ENCODE measurements around the gene DCP1B.
"Not testable (repeated sequence)": the region's sequence is repeated elsewhere in the genome, so short reads cannot be mapped to it uniquely, and the experiment has no call there.

The DCP1B gene

GRCh38 chr12:1949771-1950470, 54.3 kb downstream of the DCP1B start:
- DNase-seq, result peak; percentile 23
- no peak overlapping the region for H3K18ac ChIP-seq (ENCODE audit: low read length)
- WGBS (ENCODE audit: extremely low coverage, insufficient coverage, low lambda C conversion rate), result no CpG with 5 or more reads among the region's 15 CpGs
- H3K79me1 ChIP-seq (ENCODE audit: low read length), result no peaks in the 10 kb centered on the region
- H3K23ac ChIP-seq (ENCODE audit: low read length), result no peak overlapping the region
- H2BK120ac ChIP-seq (ENCODE audit: low read depth, low read length), result no peak overlapping the region
- no peak overlapping the region for H3K27ac ChIP-seq (ENCODE audit: low read depth, low read length)
- H3K4me3 ChIP-seq (ENCODE audit: low read length), result no peak overlapping the region
- no peak overlapping the region for H2AK5ac ChIP-seq (ENCODE audit: low read length)
- H4K8ac ChIP-seq (ENCODE audit: low read depth, low read length), result no peak overlapping the region
- no peak overlapping the region for H2BK15ac ChIP-seq (replicated peaks; ENCODE audit: low read depth)
- H4K5ac ChIP-seq (ENCODE audit: low read length), result no peak overlapping the region
- H3K4me1 ChIP-seq (ENCODE audit: control insufficient read depth, low read depth, low read length), result no peaks in the 10 kb centered on the region
- no peak overlapping the region for H3K9ac ChIP-seq (ENCODE audit: low read length)
- no peaks in the 10 kb centered on the region for H3K79me2 ChIP-seq (ENCODE audit: control insufficient read depth, insufficient read depth, low read length)
- H3K36me3 ChIP-seq (ENCODE audit: control insufficient read depth, insufficient read depth, low read length), result peaks cover 2% of the 10 kb centered on the region
- no peak overlapping the region for H3K4ac ChIP-seq (ENCODE audit: low read depth, low read length)
- H3K4me2 ChIP-seq (ENCODE audit: low read length), result no peak overlapping the region
- H2BK5ac ChIP-seq (ENCODE audit: low read length), result no peak overlapping the region
- H3K56ac ChIP-seq (ENCODE audit: low read length), result no peak overlapping the region
- H3K27me3 ChIP-seq (ENCODE audit: insufficient read depth, low read length, poor library complexity), result no peaks in the 10 kb centered on the region

- no peaks in the 10 kb centered on the region for H3K79me2 ChIP-seq (ENCODE audit: control insufficient read depth, insufficient read depth, low read length)
- no peaks in the 10 kb centered on the region for H3K4me1 ChIP-seq (ENCODE audit: control insufficient read depth, low read depth, low read length)
- H3K79me1 ChIP-seq (ENCODE audit: low read length), result no peaks in the 10 kb centered on the region
- H3K23ac ChIP-seq (ENCODE audit: low read length), result no peak overlapping the region
- H3K36me3 ChIP-seq (ENCODE audit: control insufficient read depth, insufficient read depth, low read length), result peaks cover 2% of the 10 kb centered on the region
- H3K9ac ChIP-seq (ENCODE audit: low read length), result no peak overlapping the region
- H2BK120ac ChIP-seq (ENCODE audit: low read depth, low read length), result no peak overlapping the region
- no peak overlapping the region for H2BK15ac ChIP-seq (replicated peaks; ENCODE audit: low read depth)
- no peak overlapping the region for H3K18ac ChIP-seq (ENCODE audit: low read length)
- H2BK5ac ChIP-seq (ENCODE audit: low read length), result no peak overlapping the region
- H3K4me2 ChIP-seq (ENCODE audit: low read length), result no peak overlapping the region
- no CpG with 5 or more reads among the region's 11 CpGs for WGBS (ENCODE audit: extremely low coverage, insufficient coverage, low lambda C conversion rate)
- H4K8ac ChIP-seq (ENCODE audit: low read depth, low read length), result no peak overlapping the region
- no peak overlapping the region for H3K27ac ChIP-seq (ENCODE audit: low read depth, low read length)
- H3K27me3 ChIP-seq (ENCODE audit: insufficient read depth, low read length, poor library complexity), result no peaks in the 10 kb centered on the region
- no peak overlapping the region for H3K4me3 ChIP-seq (ENCODE audit: low read length)
- no peak overlapping the region for H2AK5ac ChIP-seq (ENCODE audit: low read length)
- no peak overlapping the region for H4K5ac ChIP-seq (ENCODE audit: low read length)
- no peak for DNase-seq
- H3K4ac ChIP-seq (ENCODE audit: low read depth, low read length), result no peak overlapping the region
- no peak overlapping the region for H3K56ac ChIP-seq (ENCODE audit: low read length)
These were observed 55.4 kb downstream of the DCP1B start for GRCh38 chr12:1948883-1949282.

- Histone ChIP-seq H2BK120ac (ENCODE audit: low read depth, low read length) (no peak overlapping the region), H2BK5ac (ENCODE audit: low read length) (no peak overlapping the region), H4K5ac (ENCODE audit: low read length) (no peak overlapping the region), H2AK5ac (ENCODE audit: low read length) (no peak overlapping the region), H2BK15ac (replicated peaks; ENCODE audit: low read depth) (no peak overlapping the region), H3K36me3 (ENCODE audit: control insufficient read depth, insufficient read depth, low read length) (no peaks in the 10 kb centered on the region), H3K18ac (ENCODE audit: low read length) (no peak overlapping the region), H3K27ac (ENCODE audit: low read depth, low read length) (no peak overlapping the region), H3K79me1 (ENCODE audit: low read length) (no peaks in the 10 kb centered on the region), H3K4ac (ENCODE audit: low read depth, low read length) (no peak overlapping the region), H3K56ac (ENCODE audit: low read length) (no peak overlapping the region), H3K4me2 (ENCODE audit: low read length) (no peak overlapping the region), H3K79me2 (ENCODE audit: control insufficient read depth, insufficient read depth, low read length) (no peaks in the 10 kb centered on the region), H3K23ac (ENCODE audit: low read length) (no peak overlapping the region), H3K4me1 (ENCODE audit: control insufficient read depth, low read depth, low read length) (no peaks in the 10 kb centered on the region), H3K27me3 (ENCODE audit: insufficient read depth, low read length, poor library complexity) (no peaks in the 10 kb centered on the region), H3K9ac (ENCODE audit: low read length) (no peak overlapping the region), H3K4me3 (ENCODE audit: low read length) (no peak overlapping the region), H4K8ac (ENCODE audit: low read depth, low read length) (no peak overlapping the region)
- WGBS (ENCODE audit: extremely low coverage, insufficient coverage, low lambda C conversion rate), result no CpG with 5 or more reads among the region's 1 CpG
- peak; percentile 17 for DNase-seq
These were observed 57.2 kb downstream of the DCP1B start for GRCh38 chr12:1947081-1947480.

GRCh38 chr12:1946296-1946695, 58.0 kb downstream of the DCP1B start:
- no peaks in the 10 kb centered on the region for H3K4me1 ChIP-seq (ENCODE audit: control insufficient read depth, low read depth, low read length)
- H2BK5ac ChIP-seq (ENCODE audit: low read length), result no peak overlapping the region
- no peaks in the 10 kb centered on the region for H3K79me2 ChIP-seq (ENCODE audit: control insufficient read depth, insufficient read depth, low read length)
- H3K4me2 ChIP-seq (ENCODE audit: low read length), result no peak overlapping the region
- H4K5ac ChIP-seq (ENCODE audit: low read length), result no peak overlapping the region
- H3K36me3 ChIP-seq (ENCODE audit: control insufficient read depth, insufficient read depth, low read length), result no peaks in the 10 kb centered on the region
- H3K9ac ChIP-seq (ENCODE audit: low read length), result no peak overlapping the region
- H2AK5ac ChIP-seq (ENCODE audit: low read length), result no peak overlapping the region
- no peak overlapping the region for H3K18ac ChIP-seq (ENCODE audit: low read length)
- H2BK15ac ChIP-seq (replicated peaks; ENCODE audit: low read depth), result no peak overlapping the region
- no peak overlapping the region for H3K4ac ChIP-seq (ENCODE audit: low read depth, low read length)
- no peaks in the 10 kb centered on the region for H3K27me3 ChIP-seq (ENCODE audit: insufficient read depth, low read length, poor library complexity)
- H3K56ac ChIP-seq (ENCODE audit: low read length), result no peak overlapping the region
- no peak overlapping the region for H3K4me3 ChIP-seq (ENCODE audit: low read length)
- no peak overlapping the region for H2BK120ac ChIP-seq (ENCODE audit: low read depth, low read length)
- no peak overlapping the region for H3K27ac ChIP-seq (ENCODE audit: low read depth, low read length)
- no peak overlapping the region for H4K8ac ChIP-seq (ENCODE audit: low read depth, low read length)
- H3K23ac ChIP-seq (ENCODE audit: low read length), result no peak overlapping the region
- WGBS (ENCODE audit: extremely low coverage, insufficient coverage, low lambda C conversion rate), result no CpG with 5 or more reads among the region's 3 CpGs
- DNase-seq, result no peak
- H3K79me1 ChIP-seq (ENCODE audit: low read length), result no peaks in the 10 kb centered on the region

GRCh38 chr12:1945502-1945901, 58.8 kb downstream of the DCP1B start:
- not testable (repeated sequence) for H3K4me2 ChIP-seq (ENCODE audit: low read length); H2BK15ac ChIP-seq (replicated peaks; ENCODE audit: low read depth); H3K23ac ChIP-seq (ENCODE audit: low read length); H4K8ac ChIP-seq (ENCODE audit: low read depth, low read length); H3K56ac ChIP-seq (ENCODE audit: low read length); H3K18ac ChIP-seq (ENCODE audit: low read length); H3K79me1 ChIP-seq (ENCODE audit: low read length); H2BK120ac ChIP-seq (ENCODE audit: low read depth, low read length); H2BK5ac ChIP-seq (ENCODE audit: low read length); DNase-seq; H2AK5ac ChIP-seq (ENCODE audit: low read length); H3K27me3 ChIP-seq (ENCODE audit: insufficient read depth, low read length, poor library complexity); H3K27ac ChIP-seq (ENCODE audit: low read depth, low read length); H3K4ac ChIP-seq (ENCODE audit: low read depth, low read length); H3K4me1 ChIP-seq (ENCODE audit: control insufficient read depth, low read depth, low read length); H3K4me3 ChIP-seq (ENCODE audit: low read length); H3K36me3 ChIP-seq (ENCODE audit: control insufficient read depth, insufficient read depth, low read length); H3K79me2 ChIP-seq (ENCODE audit: control insufficient read depth, insufficient read depth, low read length); H3K9ac ChIP-seq (ENCODE audit: low read length); H4K5ac ChIP-seq (ENCODE audit: low read length)
- no CpG with 5 or more reads among the region's 5 CpGs for WGBS (ENCODE audit: extremely low coverage, insufficient coverage, low lambda C conversion rate)
